Activated T-cell treated with anti-CD3 and anti-CD28 coated beads, Interleukin-2, amount 50 U/mL, for 4 hours (primary cell): ENCODE measurements around the gene SFTA2. TPM values are rescaled to one million over a fixed set of nuclear protein-coding genes. Genes with fewer than 3 reads are reported as not detected.

Experiments
- ATAC-seq, 2 donors: fragments of 200-7000 bp; cut with Tn5 transposase; one replicate each; pipeline ENCODE4 v1.10.0; 2021
- DNase-seq: peaks from one replicate; pipeline ENCODE4 v3.0.0-alpha.2; 2020
- H3K27me3 Mint-ChIP-seq: one replicate; pipeline ENCODE4 v1.8.0; 2021; ENCODE audit warnings: low read depth, mixed read lengths
- H3K36me3 Mint-ChIP-seq: one replicate; pipeline ENCODE4 v1.8.0; 2022; ENCODE audit warnings: mixed read lengths; ENCODE audit not compliant: insufficient read depth
- H3K4me1 Mint-ChIP-seq: one replicate; pipeline ENCODE4 v1.8.0; 2021; ENCODE audit warnings: low read depth, mixed read lengths
- H3K4me3 Mint-ChIP-seq: one replicate; pipeline ENCODE4 v1.8.0; 2021; ENCODE audit warnings: mild to moderate bottlenecking, moderate library complexity, mixed read lengths
- H3K9me3 Mint-ChIP-seq: one replicate; pipeline ENCODE4 v1.8.0; 2021; ENCODE audit warnings: mixed read lengths
- total RNA-seq, 3 donors: library from RNA; stranded (reverse); gene quantifications; one replicate each; pipeline ENCODE4 v1.2.1, GENCODE V29; 2021

The SFTA2 gene
- total RNA-seq, 3 donors from 2014 or later, result 0.28 TPM; not detected in 2

DNA sequence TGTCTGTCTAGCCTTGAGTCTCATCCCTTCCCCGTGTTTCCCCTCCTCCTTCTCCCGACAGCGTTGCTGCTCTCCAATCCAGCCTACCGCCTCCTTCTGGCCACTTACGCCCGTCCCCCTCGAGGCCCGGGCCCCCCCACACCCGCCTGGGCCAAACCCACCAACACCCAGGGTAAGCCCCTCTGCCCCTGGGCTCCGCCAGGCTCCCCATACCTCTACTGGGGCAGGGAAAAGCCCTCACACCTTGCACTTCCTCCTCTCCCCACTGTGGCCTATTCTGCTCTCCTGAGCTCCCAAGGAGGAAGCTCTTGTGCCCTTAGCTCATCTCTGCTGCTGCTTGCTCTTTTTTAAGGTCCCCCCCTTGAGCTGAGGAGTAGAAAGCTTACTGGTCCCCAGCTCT lies 36.6 kb downstream of the SFTA2 start:
- Mint-ChIP-seq H3K36me3 (peaks cover 18% of the 10 kb centered on the region), H3K4me1 (no peaks in the 10 kb centered on the region), H3K9me3 (no peaks in the 10 kb centered on the region), H3K27me3 (no peaks in the 10 kb centered on the region), H3K4me3 (no peak overlapping the region)
- DNase-seq (no peak), ATAC-seq (no peak)

DNA sequence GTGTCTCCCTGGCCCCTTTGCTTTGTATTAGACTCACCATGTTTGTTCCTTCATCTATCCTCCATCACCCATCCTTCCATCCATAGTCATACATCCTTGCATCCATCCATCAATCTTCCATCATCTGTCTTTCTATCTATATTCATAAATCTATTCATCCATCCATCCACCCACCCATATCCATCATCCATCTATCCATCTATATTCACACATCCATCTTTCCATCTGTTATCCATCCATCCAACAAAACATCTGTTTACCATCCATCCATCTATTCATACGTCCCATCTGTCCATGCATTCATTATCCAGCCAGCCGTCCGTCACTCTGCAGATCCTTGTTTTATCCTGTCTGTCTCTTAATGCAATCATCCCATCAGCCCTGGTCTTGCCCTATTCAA lies 37.0 kb downstream of the SFTA2 start:
- DNase-seq (no peak), ATAC-seq (no peak)
- Mint-ChIP-seq H3K4me1 (no peaks in the 10 kb centered on the region), H3K36me3 (peaks cover 22% of the 10 kb centered on the region), H3K9me3 (no peaks in the 10 kb centered on the region), H3K4me3 (no peak overlapping the region), H3K27me3 (no peaks in the 10 kb centered on the region)

DNA sequence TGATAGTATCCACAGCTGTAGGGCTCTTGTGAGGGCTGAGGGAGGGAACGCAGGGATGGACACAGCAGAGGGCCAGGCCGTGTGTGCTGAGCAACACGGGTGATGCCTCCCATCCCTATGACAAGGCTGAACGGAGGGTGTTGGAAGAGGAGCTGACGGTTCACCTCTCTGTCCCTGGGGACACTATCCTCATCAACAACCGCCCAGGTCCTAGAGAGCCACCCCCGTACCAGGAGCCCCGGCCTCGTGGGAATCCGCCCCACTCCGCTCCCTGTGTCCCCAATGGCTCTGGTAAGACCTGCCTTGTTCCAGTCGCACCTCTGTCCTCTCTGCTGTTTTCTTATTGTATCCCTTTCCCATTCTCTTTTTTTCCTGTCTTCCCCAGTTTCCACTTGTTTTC lies 37.6 kb downstream of the SFTA2 start:
- Mint-ChIP-seq H3K4me3 (no peak overlapping the region), H3K36me3 (peaks cover 23% of the 10 kb centered on the region), H3K27me3 (no peaks in the 10 kb centered on the region), H3K4me1 (no peaks in the 10 kb centered on the region), H3K9me3 (no peaks in the 10 kb centered on the region)
- ATAC-seq (no peak), DNase-seq (no peak)

DNA sequence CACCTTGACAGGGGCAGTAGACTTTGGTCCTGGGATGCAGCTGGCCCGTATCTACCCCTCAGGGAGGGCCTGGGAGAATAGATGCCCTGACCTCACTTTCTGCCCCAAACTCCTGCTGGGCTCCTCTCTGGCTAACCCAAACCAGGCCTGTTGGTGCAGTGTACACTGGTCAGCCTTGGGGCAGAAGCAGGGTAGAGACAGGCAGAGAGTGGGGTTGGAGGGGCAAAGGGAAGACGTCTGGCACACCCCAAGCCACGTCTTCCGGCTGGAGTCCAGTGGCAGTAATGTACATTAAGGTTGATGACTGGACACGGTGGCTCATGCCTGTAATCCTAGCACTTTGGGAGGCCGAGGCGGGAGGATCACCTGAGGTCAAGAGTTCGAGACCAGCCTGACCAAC lies 38.3 kb downstream of the SFTA2 start:
- H3K36me3 Mint-ChIP-seq, result peaks cover 21% of the 10 kb centered on the region
- no peak overlapping the region for H3K4me3 Mint-ChIP-seq
- ATAC-seq (no peak), DNase-seq (no peak)
- H3K27me3 Mint-ChIP-seq, result no peaks in the 10 kb centered on the region
- no peaks in the 10 kb centered on the region for H3K4me1 Mint-ChIP-seq
- no peaks in the 10 kb centered on the region for H3K9me3 Mint-ChIP-seq

DNA sequence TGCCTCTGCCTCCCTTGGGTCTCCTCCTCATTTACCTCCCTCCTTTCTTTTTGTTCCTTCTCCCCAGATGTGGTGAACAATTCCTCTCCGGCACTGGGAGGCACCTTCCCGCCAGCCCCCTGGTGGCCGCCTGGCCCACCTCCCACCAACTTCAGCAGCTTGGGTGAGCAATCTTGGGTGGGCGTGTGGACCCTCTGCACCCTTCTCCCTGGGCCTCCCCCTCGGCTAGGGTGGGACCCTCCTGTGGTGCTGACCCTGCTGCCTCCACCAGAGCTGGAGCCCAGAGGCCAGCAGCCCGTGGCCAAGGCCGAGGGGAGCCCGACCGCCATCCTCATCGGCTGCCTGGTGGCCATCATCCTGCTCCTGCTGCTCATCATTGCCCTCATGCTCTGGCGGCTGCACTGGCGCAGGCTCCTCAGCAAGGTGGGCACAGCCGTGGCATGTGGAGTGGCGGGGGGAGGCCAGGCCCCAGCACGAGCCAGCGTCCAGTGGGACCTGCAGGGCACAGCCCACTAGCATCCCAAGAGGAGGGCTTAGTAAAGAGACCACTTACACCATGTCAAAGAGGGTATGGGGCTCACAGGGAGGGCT lies 38.9 kb downstream of the SFTA2 start:
- Mint-ChIP-seq H3K36me3 (peaks cover 15% of the 10 kb centered on the region), H3K9me3 (no peaks in the 10 kb centered on the region), H3K4me3 (no peak overlapping the region), H3K27me3 (no peaks in the 10 kb centered on the region), H3K4me1 (no peaks in the 10 kb centered on the region)
- ATAC-seq, result no peak
- DNase-seq, result no peak

DNA sequence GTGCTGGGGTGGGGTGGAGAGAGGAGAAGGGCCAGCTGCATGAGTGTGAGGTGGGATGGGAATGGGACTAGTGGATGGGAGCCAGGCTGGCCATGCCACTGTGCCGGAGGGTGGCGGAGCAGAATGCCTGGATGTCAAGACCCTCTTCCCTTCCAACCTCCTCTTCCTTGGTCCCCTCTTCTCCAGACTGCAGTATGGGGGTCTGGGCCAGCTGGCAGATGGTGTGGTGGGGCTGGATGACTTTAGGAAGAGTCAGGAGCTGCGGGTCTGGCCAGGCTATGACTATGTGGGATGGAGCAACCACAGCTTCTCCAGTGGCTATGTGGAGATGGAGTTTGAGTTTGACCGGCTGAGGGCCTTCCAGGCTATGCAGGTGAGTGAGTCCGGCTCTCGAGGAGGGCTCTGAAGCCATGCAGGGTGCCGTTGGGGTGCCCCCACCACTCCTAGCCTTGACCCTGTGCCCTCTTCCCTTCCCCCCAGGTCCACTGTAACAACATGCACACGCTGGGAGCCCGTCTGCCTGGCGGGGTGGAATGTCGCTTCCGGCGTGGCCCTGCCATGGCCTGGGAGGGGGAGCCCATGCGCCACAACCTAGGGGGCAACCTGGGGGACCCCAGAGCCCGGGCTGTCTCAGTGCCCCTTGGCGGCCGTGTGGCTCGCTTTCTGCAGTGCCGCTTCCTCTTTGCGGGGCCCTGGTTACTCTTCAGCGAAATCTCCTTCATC lies 40.0 kb downstream of the SFTA2 start:
- Mint-ChIP-seq H3K9me3 (no peaks in the 10 kb centered on the region), H3K4me3 (no peak overlapping the region), H3K27me3 (no peaks in the 10 kb centered on the region), H3K4me1 (no peaks in the 10 kb centered on the region), H3K36me3 (peaks cover 15% of the 10 kb centered on the region)
- no peak for DNase-seq
- no peak for ATAC-seq

DNA sequence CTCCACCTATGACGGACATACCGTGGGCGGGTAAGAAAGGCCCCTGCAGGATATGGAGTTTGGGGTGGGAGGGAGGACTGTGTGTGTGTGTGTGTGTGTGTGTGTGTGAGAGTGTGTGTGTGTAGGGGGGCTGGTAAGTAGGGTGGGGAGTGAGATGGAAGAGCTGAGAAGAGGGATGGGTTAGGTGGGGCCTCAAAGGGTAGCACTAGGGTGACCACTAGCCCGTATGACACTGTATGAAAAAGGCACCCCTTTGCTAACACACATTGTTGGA lies 40.6 kb downstream of the SFTA2 start:
- no peaks in the 10 kb centered on the region for H3K27me3 Mint-ChIP-seq
- no peak overlapping the region for H3K4me3 Mint-ChIP-seq
- DNase-seq, result no peak
- H3K4me1 Mint-ChIP-seq, result peaks cover 4% of the 10 kb centered on the region
- ATAC-seq, result no peak
- H3K9me3 Mint-ChIP-seq, result no peaks in the 10 kb centered on the region
- H3K36me3 Mint-ChIP-seq, result peaks cover 15% of the 10 kb centered on the region

DNA sequence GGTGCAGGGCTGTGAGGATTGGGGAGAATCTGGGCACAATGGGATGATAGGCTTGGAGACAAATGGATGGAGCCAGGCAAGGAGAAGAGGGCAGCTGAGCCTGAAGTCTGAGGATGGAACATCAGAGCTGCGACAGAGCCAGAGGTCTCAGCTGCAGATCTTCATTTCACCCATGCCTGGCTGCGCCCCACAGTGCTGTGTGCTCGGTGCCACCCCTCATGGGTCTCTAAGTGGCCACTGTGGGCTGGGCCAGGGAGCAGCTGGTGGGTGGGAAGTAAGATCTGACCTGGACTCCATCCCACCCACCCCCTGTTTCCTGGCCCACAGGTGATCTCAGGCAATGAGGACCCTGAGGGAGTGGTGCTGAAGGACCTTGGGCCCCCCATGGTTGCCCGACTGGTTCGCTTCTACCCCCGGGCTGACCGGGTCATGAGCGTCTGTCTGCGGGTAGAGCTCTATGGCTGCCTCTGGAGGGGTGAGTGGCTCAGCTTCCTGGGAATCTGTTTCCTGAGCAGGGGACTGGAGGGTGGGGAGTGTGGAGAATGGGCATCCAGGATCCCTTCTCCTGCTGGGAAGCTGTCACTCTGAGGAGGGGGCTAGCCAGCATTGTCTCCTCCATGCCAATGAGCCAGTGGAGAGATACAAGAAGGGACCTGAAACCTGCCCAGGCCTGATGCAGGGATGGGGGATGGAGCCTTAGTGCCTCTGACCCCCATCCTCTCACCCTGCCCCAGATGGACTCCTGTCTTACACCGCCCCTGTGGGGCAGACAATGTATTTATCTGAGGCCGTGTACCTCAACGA lies 41.1 kb downstream of the SFTA2 start:
- H3K4me1 Mint-ChIP-seq, result peaks cover 10% of the 10 kb centered on the region
- H3K36me3 Mint-ChIP-seq, result peaks cover 15% of the 10 kb centered on the region
- no peak overlapping the region for H3K4me3 Mint-ChIP-seq
- DNase-seq (no peak), ATAC-seq (no peak)
- H3K27me3 Mint-ChIP-seq, result no peaks in the 10 kb centered on the region
- H3K9me3 Mint-ChIP-seq, result no peaks in the 10 kb centered on the region

DNA sequence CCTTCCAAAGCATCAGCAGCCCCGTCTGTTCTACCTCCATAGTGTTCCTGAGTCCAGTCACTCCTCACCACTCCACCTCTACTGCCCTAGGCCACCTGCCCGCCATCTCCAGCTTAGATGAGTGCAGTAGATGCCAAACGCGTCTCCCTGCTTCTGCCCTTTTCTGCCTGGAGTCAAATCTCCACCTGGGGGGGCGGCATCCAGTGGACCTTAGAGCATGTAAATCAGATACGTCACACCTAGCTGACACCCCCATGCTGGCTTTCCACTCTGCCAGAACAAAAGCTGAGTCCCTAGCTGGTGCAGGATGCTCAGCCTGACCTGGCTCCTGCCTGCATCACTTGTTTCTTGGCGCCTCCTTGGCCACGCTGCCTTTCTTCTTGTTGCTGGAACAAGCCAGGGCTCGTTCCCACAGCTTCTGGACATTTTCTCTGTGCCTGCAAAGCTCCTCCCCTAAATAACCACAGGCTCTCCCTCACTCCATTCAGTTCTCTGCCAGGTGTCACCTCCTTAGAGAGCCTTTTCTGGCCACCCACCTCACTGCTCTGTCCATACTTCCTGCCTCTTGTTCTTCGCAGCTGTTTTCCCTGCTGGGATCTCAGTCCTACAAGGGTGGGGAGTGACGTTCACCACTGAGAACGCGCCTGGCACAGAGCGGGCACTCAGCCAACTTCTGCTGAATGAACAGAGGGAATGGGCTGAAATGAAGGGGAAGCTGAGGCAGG lies 41.9 kb downstream of the SFTA2 start:
- no peaks in the 10 kb centered on the region for H3K27me3 Mint-ChIP-seq
- H3K4me3 Mint-ChIP-seq, result no peak overlapping the region
- ATAC-seq (no peak), DNase-seq (no peak)
- H3K4me1 Mint-ChIP-seq, result peaks cover 17% of the 10 kb centered on the region
- peaks cover 14% of the 10 kb centered on the region for H3K36me3 Mint-ChIP-seq
- no peaks in the 10 kb centered on the region for H3K9me3 Mint-ChIP-seq

DNA sequence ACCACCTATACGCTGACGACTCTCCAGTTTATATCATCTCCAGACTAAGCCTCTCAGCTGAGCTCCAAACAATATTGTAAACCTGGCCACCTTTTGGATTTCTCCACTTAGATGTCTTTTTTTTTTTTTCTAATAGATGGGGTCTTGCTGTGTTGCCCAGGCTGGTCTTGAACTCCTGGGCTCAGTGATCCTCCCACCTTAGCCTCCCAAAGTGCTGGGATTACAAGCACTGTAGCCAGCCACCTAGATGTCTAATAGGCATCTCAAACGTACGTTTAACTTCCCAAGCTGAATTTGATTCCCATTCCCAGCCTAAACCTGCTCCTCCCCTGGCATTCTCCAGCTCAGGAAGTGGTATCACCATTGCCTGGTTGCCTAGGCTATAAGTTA lies 42.5 kb downstream of the SFTA2 start:
- ATAC-seq, result no peak
- no peak for DNase-seq
- H3K4me3 Mint-ChIP-seq, result no peak overlapping the region
- H3K4me1 Mint-ChIP-seq, result peaks cover 21% of the 10 kb centered on the region
- peaks cover 8% of the 10 kb centered on the region for H3K36me3 Mint-ChIP-seq
- H3K27me3 Mint-ChIP-seq, result no peaks in the 10 kb centered on the region
- no peaks in the 10 kb centered on the region for H3K9me3 Mint-ChIP-seq

DNA sequence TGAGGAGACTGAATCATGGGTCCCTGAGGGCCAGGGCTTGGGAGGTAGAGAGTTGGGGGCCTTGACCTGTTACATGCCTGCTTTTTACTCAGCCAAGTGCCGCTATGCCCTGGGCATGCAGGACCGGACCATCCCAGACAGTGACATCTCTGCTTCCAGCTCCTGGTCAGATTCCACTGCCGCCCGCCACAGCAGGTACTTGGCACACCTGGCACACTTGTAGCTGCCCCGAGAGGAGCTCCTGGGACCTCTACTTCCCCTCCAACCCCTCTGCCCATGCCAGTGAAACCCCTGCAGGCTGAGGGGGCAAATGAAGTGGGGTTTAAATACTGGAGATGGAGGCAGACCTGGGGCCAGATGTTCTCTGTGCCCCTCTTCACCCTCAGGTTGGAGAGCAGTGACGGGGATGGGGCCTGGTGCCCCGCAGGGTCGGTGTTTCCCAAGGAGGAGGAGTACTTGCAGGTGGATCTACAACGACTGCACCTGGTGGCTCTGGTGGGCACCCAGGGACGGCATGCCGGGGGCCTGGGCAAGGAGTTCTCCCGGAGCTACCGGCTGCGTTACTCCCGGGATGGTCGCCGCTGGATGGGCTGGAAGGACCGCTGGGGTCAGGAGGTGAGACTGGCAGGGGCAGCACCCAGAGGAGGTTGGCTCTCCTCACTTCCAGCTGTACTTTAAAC lies 43.0 kb downstream of the SFTA2 start:
- DNase-seq, result no peak

DNA sequence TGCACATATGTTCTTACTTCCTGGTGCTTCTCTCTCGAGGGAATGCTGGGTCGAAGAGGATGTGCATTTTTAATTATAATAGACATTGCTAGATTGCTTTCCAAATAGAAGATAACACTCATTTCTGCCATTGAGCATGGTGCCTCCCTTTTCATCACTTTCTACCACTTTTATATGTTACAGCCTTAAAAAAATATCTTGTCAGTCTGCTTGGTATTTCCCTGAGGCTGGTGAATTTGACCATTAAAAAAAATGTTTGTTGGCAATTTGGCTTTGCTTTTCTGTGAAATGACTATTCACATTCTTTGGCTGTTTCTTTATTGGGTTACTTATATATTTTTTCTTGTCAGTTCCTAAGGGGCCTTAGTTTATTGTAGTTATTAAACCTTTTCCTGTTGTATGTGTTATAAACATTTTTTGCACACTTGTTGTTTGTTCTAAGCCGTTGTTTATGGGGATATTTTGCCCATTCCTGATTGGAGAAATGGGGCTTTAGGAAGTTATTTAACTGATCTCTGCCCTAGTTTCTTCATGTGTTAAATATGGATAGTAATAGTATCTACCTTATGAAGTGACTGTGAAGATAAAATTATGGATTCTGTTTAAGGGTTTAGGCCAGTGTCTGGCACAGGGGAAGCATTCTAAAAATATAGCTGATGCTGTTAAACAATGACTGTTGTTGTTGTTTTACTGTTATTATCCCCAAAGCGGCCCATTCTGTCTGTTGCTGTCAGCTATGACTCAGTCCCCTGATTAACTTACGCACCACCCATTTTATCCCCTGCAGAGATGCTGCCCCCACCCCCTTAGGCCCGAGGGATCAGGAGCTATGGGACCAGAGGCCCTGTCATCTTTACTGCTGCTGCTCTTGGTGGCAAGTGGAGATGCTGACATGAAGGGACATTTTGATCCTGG lies 43.8 kb downstream of the SFTA2 start:
- Mint-ChIP-seq H3K4me3 (no peak overlapping the region), H3K9me3 (no peaks in the 10 kb centered on the region), H3K4me1 (peaks cover 28% of the 10 kb centered on the region), H3K36me3 (peaks cover 8% of the 10 kb centered on the region), H3K27me3 (no peaks in the 10 kb centered on the region)
- DNase-seq, result no peak
- no peak for ATAC-seq

More for the DNA sequence above, 43.0 kb downstream of the SFTA2 start:
- peaks cover 8% of the 10 kb centered on the region for H3K36me3 Mint-ChIP-seq
- H3K9me3 Mint-ChIP-seq, result no peaks in the 10 kb centered on the region
- H3K27me3 Mint-ChIP-seq, result no peaks in the 10 kb centered on the region
- no peak overlapping the region for H3K4me3 Mint-ChIP-seq
- ATAC-seq, result no peak
- H3K4me1 Mint-ChIP-seq, result peaks cover 21% of the 10 kb centered on the region

DNA sequence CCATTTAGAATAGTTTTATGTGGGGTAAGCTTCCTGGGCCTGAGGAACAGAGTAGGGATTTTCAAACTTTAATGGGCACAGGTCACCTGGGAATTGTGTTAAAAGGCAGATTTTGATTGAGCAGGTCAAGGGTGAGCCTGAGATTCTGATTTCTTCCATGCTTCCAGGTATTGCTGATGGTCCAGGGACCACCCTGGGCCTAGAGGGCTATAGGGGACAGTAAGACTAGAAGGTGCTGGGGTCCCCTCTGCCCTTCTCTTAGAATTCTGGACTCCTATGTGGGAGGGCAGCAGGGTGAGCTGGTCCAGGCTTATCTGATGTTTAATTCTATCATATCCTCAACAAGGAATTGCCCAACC lies 45.1 kb downstream of the SFTA2 start:
- DNase-seq, result no peak
- H3K4me3 Mint-ChIP-seq, result no peak overlapping the region
- ATAC-seq, result no peak
- no peaks in the 10 kb centered on the region for H3K9me3 Mint-ChIP-seq
- no peaks in the 10 kb centered on the region for H3K27me3 Mint-ChIP-seq
- H3K36me3 Mint-ChIP-seq, result peaks cover 7% of the 10 kb centered on the region
- peaks cover 31% of the 10 kb centered on the region for H3K4me1 Mint-ChIP-seq
